Right lobe of liver (tissue), 6 donors: Measurements from ENCODE around the gene CLEC6A. TPM values are rescaled to one million over a fixed set of nuclear protein-coding genes. Genes with fewer than 3 reads are reported as not detected.

ENCODE experiments used
- ATAC-seq, 4 donors: fragments of 200-7000 bp; cut with Tn5 transposase; one replicate each; pipeline ENCODE4 v1.9.1; 2020; ENCODE audit warnings: mild to moderate bottlenecking in 4 of 4, moderate library complexity in 4 of 4
- DNase-seq, 3 donors: peaks; one replicate each; pipeline ENCODE4 v3.0.0-alpha.2; 2020
- H3K27ac ChIP-seq, 3 donors: fragments of 200-600 bp; one replicate each; pipeline ENCODE4 v1.8.0; 2022
- H3K27me3 ChIP-seq, 2 donors: fragments of 200-600 bp; one replicate each; pipeline ENCODE4 v1.8.0; 2022
- H3K36me3 ChIP-seq, 4 donors: fragments of 200-600 bp; sonication (generic) in 1 of 4; one replicate each; pipeline versions ENCODE4 v1.5.1 to v1.8.0; 2017 to 2022; ENCODE audit warnings: control low read depth in 1 of 4
- H3K4me1 ChIP-seq, 4 donors: fragments of 200-600 bp; sonication (generic) in 1 of 4; one replicate each; pipeline versions ENCODE4 v1.5.1 to v1.8.0; 2017 to 2022; ENCODE audit warnings: control low read depth in 1 of 4
- H3K4me3 ChIP-seq, 3 donors: fragments of 200-600 bp; one replicate each; pipeline ENCODE4 v1.8.0; 2022
- H3K9me3 ChIP-seq, 4 donors: fragments of 200-600 bp; sonication (generic) in 1 of 4; one replicate each; pipeline versions ENCODE4 v1.5.1 to v1.8.0; 2017 to 2022; ENCODE audit warnings: control low read depth in 1 of 4
- CTCF ChIP-seq, 4 donors: fragments of 200-600 bp in 3 of 4; fragments of 450-650 bp in 1 of 4; IDR thresholded peaks; one replicate each; pipeline versions ENCODE4 v1.5.1 to v1.8.0; 2016 to 2022; ENCODE audit warnings: antibody characterized with exemption in 4 of 4, mild to moderate bottlenecking in 2 of 4
- POLR2A ChIP-seq: fragments of 450-650 bp; IDR thresholded peaks from one replicate; pipeline ENCODE4 v1.6.1; 2017; ENCODE audit warnings: antibody characterized with exemption, mild to moderate bottlenecking
- WGBS: methylation state at CpG from one replicate; pipeline ENCODE4 v1.1.6; 2018; ENCODE audit warnings: low coverage, low lambda C conversion rate; ENCODE audit not compliant: insufficient coverage; ENCODE audit errors: missing lambda C conversion rate; 5-methylcytosine and 5-hydroxymethylcytosine counted together
- intact Hi-C, 2 donors: fragments of 100-400 bp; cut with DNase I; formaldehyde crosslinking; loops; one replicate each; pipeline versions ENCODE4 v1.11.2 to v1.14.1; 2022
- small RNA-seq, 2 experiments: library from RNA; depleted of rRNA; stranded (forward); fragments of <200 nt; gene quantifications; one replicate each; pipeline ENCODE3, GENCODE V24; 2016
- total RNA-seq, 6 experiments: library from RNA; depleted of rRNA in 2 of 6; stranded (reverse); fragments of >200 nt in 2 of 6; fragmentation: NEBNext Ultra II Directional in 3 of 6; extraction: Animal tissue kit (Norgen Biotek cat#: 25700) in 3 of 6; gene quantifications; one replicate each; pipeline versions ENCODE4 v1.1.0 to v1.2.4, GENCODE V29; 2016 to 2023
- donor health status: DM: no; HTN: yes; CAD: no.
- donor health status: DM: no; HTN: no; CAD: no.
- donor health status: DM: no; HTN: no; CAD: no.
- donor health status: DM: no; HTN: yes; CAD: no.
- donor health status: DM: no; HTN: yes; CAD: no.

CLEC6A gene
- total RNA-seq, 6 experiments from 2014 or later, result not detected

GRCh38 chr12:8527250-8528130 is 71.7 kb downstream of the CLEC6A start:
- ATAC-seq (no peak), DNase-seq (no peak)
- TF ChIP-seq POLR2A (no peak), CTCF (IDR thresholded peaks at IDR 0.05) (no peak)
- Histone ChIP-seq H3K27ac (no peak overlapping the region), H3K4me3 (no peak overlapping the region), H3K36me3 (no peaks in the 10 kb centered on the region), H3K9me3 (no peaks in the 10 kb centered on the region), H3K27me3 (no peaks in the 10 kb centered on the region), H3K4me1 (no peaks in the 10 kb centered on the region)
- intact Hi-C loops, result no loop called here
- WGBS, result 83% methylated on average over 8 of the region's 30 CpGs

Small RNA genes within 50 kb of the gene (small RNA-seq; reads per million reads assigned to genes)
- 0 reads per million in 2 experiments for gene RNU6-275P

Other genes with a start within 250 kb of the CLEC6A start
- gene FAM90A1, start 228.3 kb upstream of the CLEC6A start, total RNA-seq, result under 1 TPM in 1 of 6 experiments, not detected in 5; 0.07 TPM
- under 1 TPM in 3 of 6 experiments, not detected in 3; 0.09 to 0.43 (median 0.16) TPM for gene CLEC4D, start 57.5 kb downstream of the CLEC6A start, total RNA-seq
- 1 to 10 TPM in 3 of 6 experiments, under 1 TPM in 3; 0.42 to 3.1 (median 0.99) TPM for gene CLEC4E, start 84.9 kb downstream of the CLEC6A start, total RNA-seq
- not detected for gene AICDA, start 156.9 kb downstream of the CLEC6A start, total RNA-seq
- gene MFAP5, start 206.9 kb downstream of the CLEC6A start, total RNA-seq, result under 1 TPM in 2 of 6 experiments, not detected in 4; 0.12 to 0.39 TPM
- gene RIMKLB, start 242.0 kb downstream of the CLEC6A start, total RNA-seq, result 1 to 10 TPM; 1.3 to 4.7 (median 2.6) TPM